Memory B cell (primary cell): Measurements from ENCODE around the gene BHLHE23.
A peak's percentile ranks its signal among the peaks of the same experiment; 100 is the strongest.
"Not testable (repeated sequence)": the region's sequence is repeated elsewhere in the genome, so short reads cannot be mapped to it uniquely, and the experiment has no call there.

Experiments
- ATAC-seq: fragments of 150-1000 bp; cut with Tn5 transposase; 2 replicates; pipeline ENCODE4 v1.10.0; 2021; ENCODE audit warnings: low read depth, mild to moderate bottlenecking, moderate library complexity
- DNase-seq, 2 donors: peaks; one replicate each; pipeline ENCODE4 v3.0.0; 2022; ENCODE audit warnings: low spot score in 2 of 2
- H3K27ac Mint-ChIP-seq: one replicate; pipeline ENCODE4 v1.8.0; 2022; ENCODE audit warnings: mild to moderate bottlenecking, moderate library complexity, mixed read lengths
- H3K27me3 Mint-ChIP-seq: one replicate; pipeline ENCODE4 v1.8.0; 2022; ENCODE audit warnings: mixed read lengths
- H3K36me3 Mint-ChIP-seq: one replicate; pipeline ENCODE4 v1.8.0; 2022; ENCODE audit warnings: mild to moderate bottlenecking, mixed read lengths
- H3K4me1 Mint-ChIP-seq: one replicate; pipeline ENCODE4 v1.8.0; 2022; ENCODE audit warnings: mixed read lengths
- H3K4me3 Mint-ChIP-seq: one replicate; pipeline ENCODE4 v1.8.0; 2022; ENCODE audit warnings: mild to moderate bottlenecking, moderate library complexity, mixed read lengths
- H3K9me3 Mint-ChIP-seq: one replicate; pipeline ENCODE4 v1.8.0; 2022; ENCODE audit warnings: mixed read lengths

BHLHE23 gene

GRCh38 chr20:63034710-63035602, 28.2 kb upstream of the BHLHE23 start:
- peaks cover 15% of the 10 kb centered on the region for H3K27me3 Mint-ChIP-seq
- not testable (repeated sequence) for H3K36me3 Mint-ChIP-seq, ATAC-seq, H3K9me3 Mint-ChIP-seq, H3K4me1 Mint-ChIP-seq, H3K27ac Mint-ChIP-seq, H3K4me3 Mint-ChIP-seq, DNase-seq

GRCh38 chr20:63033794-63034709, 27.3 kb upstream of the BHLHE23 start:
- H3K9me3 Mint-ChIP-seq: no peaks in the 10 kb centered on the region
- no peak overlapping the region for H3K27ac Mint-ChIP-seq
- no peak overlapping the region for H3K4me3 Mint-ChIP-seq
- ATAC-seq (no peak), DNase-seq (no peak)
- peaks cover 11% of the 10 kb centered on the region for H3K27me3 Mint-ChIP-seq
- H3K4me1 Mint-ChIP-seq: peaks cover 2% of the 10 kb centered on the region
- H3K36me3 Mint-ChIP-seq: no peaks in the 10 kb centered on the region

GRCh38 chr20:63032861-63033793, 26.4 kb upstream of the BHLHE23 start:
- Mint-ChIP-seq H3K4me1 (peaks cover 2% of the 10 kb centered on the region), H3K36me3 (no peaks in the 10 kb centered on the region), H3K9me3 (no peaks in the 10 kb centered on the region), H3K27me3 (peaks cover 11% of the 10 kb centered on the region), H3K27ac (no peak overlapping the region), H3K4me3 (peak overlapping the region; percentile 75)
- DNase-seq (no peak), ATAC-seq (peak; percentile 89)

GRCh38 chr20:63032026-63032800, 25.4 kb upstream of the BHLHE23 start:
- ATAC-seq (no peak), DNase-seq (no peak)
- peaks cover 15% of the 10 kb centered on the region for H3K27me3 Mint-ChIP-seq
- H3K27ac Mint-ChIP-seq: no peak overlapping the region
- no peaks in the 10 kb centered on the region for H3K36me3 Mint-ChIP-seq
- H3K9me3 Mint-ChIP-seq: no peaks in the 10 kb centered on the region
- H3K4me1 Mint-ChIP-seq: peaks cover 4% of the 10 kb centered on the region
- H3K4me3 Mint-ChIP-seq: peak overlapping the region; percentile 75

- DNase-seq (no peak), ATAC-seq (no peak)
- H3K4me1 Mint-ChIP-seq: peaks cover 4% of the 10 kb centered on the region
- H3K4me3 Mint-ChIP-seq: no peak overlapping the region
- peaks cover 13% of the 10 kb centered on the region for H3K27me3 Mint-ChIP-seq
- no peaks in the 10 kb centered on the region for H3K9me3 Mint-ChIP-seq
- no peaks in the 10 kb centered on the region for H3K36me3 Mint-ChIP-seq
- no peak overlapping the region for H3K27ac Mint-ChIP-seq
Observed at GRCh38 chr20:63031251-63032014, 24.7 kb upstream of the BHLHE23 start.

GRCh38 chr20:63029358-63030121, 22.8 kb upstream of the BHLHE23 start:
- peaks cover 4% of the 10 kb centered on the region for H3K4me1 Mint-ChIP-seq
- no peak overlapping the region for H3K4me3 Mint-ChIP-seq
- H3K27ac Mint-ChIP-seq: no peak overlapping the region
- ATAC-seq: no peak
- DNase-seq: no peak
- no peaks in the 10 kb centered on the region for H3K9me3 Mint-ChIP-seq
- peaks cover 14% of the 10 kb centered on the region for H3K27me3 Mint-ChIP-seq
- no peaks in the 10 kb centered on the region for H3K36me3 Mint-ChIP-seq

GRCh38 chr20:63028461-63028921, 21.7 kb upstream of the BHLHE23 start:
- Mint-ChIP-seq H3K27me3 (peaks cover 18% of the 10 kb centered on the region), H3K4me1 (peaks cover 4% of the 10 kb centered on the region), H3K36me3 (no peaks in the 10 kb centered on the region), H3K27ac (no peak overlapping the region), H3K9me3 (no peaks in the 10 kb centered on the region), H3K4me3 (no peak overlapping the region)
- ATAC-seq (no peak), DNase-seq (no peak)

- H3K4me3 Mint-ChIP-seq: no peak overlapping the region
- peak; percentile 43 for ATAC-seq
- no peaks in the 10 kb centered on the region for H3K9me3 Mint-ChIP-seq
- H3K4me1 Mint-ChIP-seq: peaks cover 2% of the 10 kb centered on the region
- H3K27ac Mint-ChIP-seq: no peak overlapping the region
- H3K27me3 Mint-ChIP-seq: peaks cover 20% of the 10 kb centered on the region
- DNase-seq: no peak
- no peaks in the 10 kb centered on the region for H3K36me3 Mint-ChIP-seq
Observed at GRCh38 chr20:63027922-63028389, 21.2 kb upstream of the BHLHE23 start.

- H3K27ac Mint-ChIP-seq: no peak overlapping the region
- peaks cover 2% of the 10 kb centered on the region for H3K4me1 Mint-ChIP-seq
- H3K4me3 Mint-ChIP-seq: no peak overlapping the region
- no peak for ATAC-seq
- DNase-seq: no peak
- no peaks in the 10 kb centered on the region for H3K36me3 Mint-ChIP-seq
- peaks cover 20% of the 10 kb centered on the region for H3K27me3 Mint-ChIP-seq
- H3K9me3 Mint-ChIP-seq: no peaks in the 10 kb centered on the region
Observed at GRCh38 chr20:63027221-63027921, 20.6 kb upstream of the BHLHE23 start.

- H3K9me3 Mint-ChIP-seq: no peaks in the 10 kb centered on the region
- no peaks in the 10 kb centered on the region for H3K36me3 Mint-ChIP-seq
- ATAC-seq: no peak
- H3K27me3 Mint-ChIP-seq: peaks cover 21% of the 10 kb centered on the region
- H3K27ac Mint-ChIP-seq: no peak overlapping the region
- DNase-seq: no peak
- no peak overlapping the region for H3K4me3 Mint-ChIP-seq
- H3K4me1 Mint-ChIP-seq: peaks cover 2% of the 10 kb centered on the region
Observed at GRCh38 chr20:63026582-63027165, 19.9 kb upstream of the BHLHE23 start.
